Epithelial cell of proximal tubule (primary cell): ENCODE results near the gene RASD1. TPM values are rescaled to one million over a fixed set of nuclear protein-coding genes. Genes with fewer than 3 reads are reported as not detected.
"Not testable (repeated sequence)": the region's sequence is repeated elsewhere in the genome, so short reads cannot be mapped to it uniquely, and the experiment has no call there.

Experiments
- DNase-seq: peaks from one replicate; pipeline ENCODE4 v3.0.0-alpha.2; 2011; ENCODE audit warnings: low read depth
- H3K4me3 ChIP-seq: 2 replicates; pipeline ENCODE4 v1.5.1; 2011; ENCODE audit warnings: low read depth, mild to moderate bottlenecking, low read length
- CTCF ChIP-seq: conservative IDR thresholded peaks from 2 replicates; pipeline ENCODE4 v1.5.1; 2012; ENCODE audit warnings: low read depth, mild to moderate bottlenecking, low read length
- total RNA-seq: library from RNA; depleted of rRNA; stranded (reverse); fragments of >200 nt; gene quantifications from 2 replicates; pipeline ENCODE4 v1.2.3, GENCODE V29; 2015

RASD1 gene
- total RNA-seq, 1 donor from 2014 or later = 1.2 TPM

- H3K4me3 ChIP-seq = no peak overlapping the region
- no peak for DNase-seq
- TF ChIP-seq CTCF = no peak
Observed at GRCh38 chr17:17491546-17491988, 4.6 kb downstream of the RASD1 start.

- TF ChIP-seq CTCF = no peak
- H3K4me3 ChIP-seq = no peak overlapping the region
- DNase-seq = no peak
Observed at GRCh38 chr17:17491031-17491471, 5.1 kb downstream of the RASD1 start.

GRCh38 chr17:17487998-17488397 is 8.2 kb downstream of the RASD1 start:
- no peak overlapping the region for H3K4me3 ChIP-seq
- no peak for TF ChIP-seq CTCF
- DNase-seq = no peak

- not testable (repeated sequence) for H3K4me3 ChIP-seq, DNase-seq
Observed at GRCh38 chr17:17486416-17486815, 9.8 kb downstream of the RASD1 start.

- H3K4me3 ChIP-seq = no peak overlapping the region
- DNase-seq = no peak
- no peak for TF ChIP-seq CTCF
Observed at GRCh38 chr17:17485420-17485819, 10.8 kb downstream of the RASD1 start.

GRCh38 chr17:17484451-17484899 is 11.7 kb downstream of the RASD1 start:
- TF ChIP-seq CTCF = no peak
- DNase-seq = no peak
- H3K4me3 ChIP-seq = no peak overlapping the region

GRCh38 chr17:17481860-17482259 is 14.3 kb downstream of the RASD1 start:
- H3K4me3 ChIP-seq = no peak overlapping the region
- no peak for DNase-seq
- no peak for TF ChIP-seq CTCF
